ENCODE data around the gene AARSD1. TPM values are rescaled to one million over a fixed set of nuclear protein-coding genes. Genes with fewer than 3 reads are reported as not detected.

AARSD1 gene
- total and polyA plus RNA-seq, 2 donors (not counting 1 experiment from before 2014, with no cell fraction given), result 56.5 to 60.0 TPM

GRCh38 chr17:42929497-42929844, 34.8 kb downstream of the AARSD1 start:
- Mint-ChIP-seq H3K27ac (no peak overlapping the region), H3K9me3 (ENCODE audit: insufficient read depth) (no peaks in the 10 kb centered on the region), H3K4me3 (no peak overlapping the region), H3K27me3 (no peaks in the 10 kb centered on the region), H3K4me1 (peaks cover 9% of the 10 kb centered on the region)
- H3K79me2 ChIP-seq (ENCODE audit: control insufficient read depth, insufficient read depth, low read length), result no peaks in the 10 kb centered on the region
- CTCF ChIA-PET, result interaction anchor here (0.7 to 1.7 kb wide), 5 partner anchors 8 to 209 kb away, joined by 3 to 6 read pairs (median 5); partner anchors contain the start of gene PSME3
- WGBS (ENCODE audit: insufficient coverage), result no CpG with 5 or more reads among the region's 1 CpG
- POLR2A ChIA-PET, result no interaction called here
- peak; percentile 27 for TF ChIP-seq CTCF (IDR thresholded peaks at IDR 0.05)
- TF ChIP-seq EZH2 (IDR thresholded peaks at IDR 0.05; ENCODE audit: borderline replicate concordance, insufficient read depth, low read depth, low read length, poor library complexity, severe bottlenecking), result no peak
- no peak overlapping the region for H3K4me2 ChIP-seq (replicated peaks; ENCODE audit: low read depth, low read length, poor library complexity, severe bottlenecking)
- H3K36me3 ChIP-seq (replicated peaks in 1 of 2; ENCODE audit: control extremely low read depth in 1 of 2, control insufficient read depth in 1 of 2, extremely low read depth in 1 of 2, insufficient read depth in 2 of 2, low read length in 1 of 2), result no peaks in the 10 kb centered on the region
- no peak overlapping the region for H3K27ac ChIP-seq (ENCODE audit: low read length in 2 of 2)
- H3K9me3 ChIP-seq (ENCODE audit: control extremely low read depth in 1 of 3, control insufficient read depth in 2 of 3, insufficient read depth in 1 of 3, low read length in 2 of 3), result no peaks in the 10 kb centered on the region
- H4K20me1 ChIP-seq (ENCODE audit: control insufficient read depth, insufficient read depth, low read length, poor library complexity, severe bottlenecking), result no peaks in the 10 kb centered on the region
- H3K9ac ChIP-seq (ENCODE audit: low read length), result no peak overlapping the region
- H3K4me3 ChIP-seq (ENCODE audit: control extremely low read depth in 1 of 5, extremely low read depth in 1 of 5, insufficient read depth in 1 of 5, low read depth in 2 of 5, low read length in 4 of 5), result no peak overlapping the region
- ATAC-seq (ENCODE audit: low read depth) (no peak), DNase-seq (no peak)
- no peaks in the 10 kb centered on the region for H3K27me3 ChIP-seq (replicated peaks in 1 of 4; ENCODE audit: control extremely low read depth in 1 of 4, control insufficient read depth in 3 of 4, insufficient read depth in 4 of 4, low read length in 3 of 4)
- intact Hi-C loops (cut with micrococcal nuclease), result loop anchor here (1.0 kb wide), 1 partner anchor 208 kb away; no protein-coding TSS in a partner anchor
- H2AFZ ChIP-seq (ENCODE audit: insufficient read depth, low read depth, low read length, poor library complexity, severe bottlenecking), result peak overlapping the region; percentile 63
- H3K4me1 ChIP-seq (ENCODE audit: control insufficient read depth in 2 of 2, insufficient read depth in 2 of 2, low read length in 2 of 2), result peaks cover 8 to 10% of the 10 kb centered on the region in 2 donors

GRCh38 chr17:42928714-42929496, 35.3 kb downstream of the AARSD1 start:
- POLR2A ChIA-PET, result interaction anchor here (0.5 kb wide), 1 partner anchor 386 kb away, joined by 5 read pairs; no protein-coding TSS in a partner anchor
- WGBS (ENCODE audit: insufficient coverage), result 28% methylated on average over 6 of the region's 9 CpGs

More at GRCh38 chr17:42928714-42929496, 35.3 kb downstream of the AARSD1 start:
- peak; percentile 78 for ATAC-seq (ENCODE audit: low read depth)
- Histone ChIP-seq H2AFZ (ENCODE audit: insufficient read depth, low read depth, low read length, poor library complexity, severe bottlenecking) (peak overlapping the region; percentile 63), H3K4me3 (ENCODE audit: control extremely low read depth in 1 of 5, extremely low read depth in 1 of 5, insufficient read depth in 1 of 5, low read depth in 2 of 5, low read length in 4 of 5) (no peak overlapping the region), H3K36me3 (replicated peaks in 1 of 2; ENCODE audit: control extremely low read depth in 1 of 2, control insufficient read depth in 1 of 2, extremely low read depth in 1 of 2, insufficient read depth in 2 of 2, low read length in 1 of 2) (no peaks in the 10 kb centered on the region), H3K9ac (ENCODE audit: low read length) (no peak overlapping the region), H3K4me2 (replicated peaks; ENCODE audit: low read depth, low read length, poor library complexity, severe bottlenecking) (peak overlapping the region; percentile 9), H3K27ac (ENCODE audit: low read length in 2 of 2) (no peak overlapping the region), H4K20me1 (ENCODE audit: control insufficient read depth, insufficient read depth, low read length, poor library complexity, severe bottlenecking) (no peaks in the 10 kb centered on the region), H3K4me1 (ENCODE audit: control insufficient read depth in 2 of 2, insufficient read depth in 2 of 2, low read length in 2 of 2) (peaks cover 8 to 10% of the 10 kb centered on the region in 2 donors), H3K9me3 (ENCODE audit: control extremely low read depth in 1 of 3, control insufficient read depth in 2 of 3, insufficient read depth in 1 of 3, low read length in 2 of 3) (no peaks in the 10 kb centered on the region), H3K79me2 (ENCODE audit: control insufficient read depth, insufficient read depth, low read length) (no peaks in the 10 kb centered on the region), H3K27me3 (replicated peaks in 1 of 4; ENCODE audit: control extremely low read depth in 1 of 4, control insufficient read depth in 3 of 4, insufficient read depth in 4 of 4, low read length in 3 of 4) (no peaks in the 10 kb centered on the region)
- H3K4me1 Mint-ChIP-seq, result peaks cover 9% of the 10 kb centered on the region
- no peak overlapping the region for H3K4me3 Mint-ChIP-seq
- TF ChIP-seq EZH2 (IDR thresholded peaks at IDR 0.05; ENCODE audit: borderline replicate concordance, insufficient read depth, low read depth, low read length, poor library complexity, severe bottlenecking), result no peak
- TF ChIP-seq CTCF (IDR thresholded peaks at IDR 0.05), result peak; percentile 66
- peak overlapping the region; percentile 47 for H3K27ac Mint-ChIP-seq
- intact Hi-C loops (cut with micrococcal nuclease), result loop anchor here (1.0 kb wide), 1 partner anchor 208 kb away; no protein-coding TSS in a partner anchor
- no peaks in the 10 kb centered on the region for H3K27me3 Mint-ChIP-seq
- peak; percentile 50 for DNase-seq
- CTCF ChIA-PET, result interaction anchor here (0.9 to 1.7 kb wide), 4 partner anchors 9 to 209 kb away, joined by 3 to 6 read pairs (median 5); partner anchors contain the start of gene PSME3
- no peaks in the 10 kb centered on the region for H3K9me3 Mint-ChIP-seq (ENCODE audit: insufficient read depth)

All from B cell (primary cell).